Measurements from ENCODE around the gene EHBP1.

The EHBP1 gene

DNA sequence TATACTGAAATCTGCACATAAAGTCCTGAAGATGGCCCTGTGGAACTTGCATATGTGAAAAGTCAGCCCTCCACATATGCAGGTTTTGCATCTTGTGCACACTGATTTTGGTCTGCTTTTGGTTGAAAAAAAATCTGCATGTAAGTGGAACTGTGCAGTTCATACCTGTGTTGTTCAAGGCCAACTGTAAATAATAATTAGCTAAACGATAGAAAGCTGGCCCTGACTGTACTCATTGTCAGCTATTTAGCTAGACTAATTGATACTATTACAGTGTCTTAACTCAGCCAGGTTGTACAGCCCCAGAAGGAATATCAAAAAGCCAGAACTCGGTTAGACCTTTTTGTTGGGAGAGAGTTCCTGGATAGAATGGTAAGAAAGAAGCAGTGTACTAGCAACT, 54.5 kb downstream of the EHBP1 start:
- intact Hi-C loops (cut with micrococcal nuclease) = no loop called here
- no peaks in the 10 kb centered on the region for H3K27me3 Mint-ChIP-seq
- H3K4me3 Mint-ChIP-seq = no peak overlapping the region
- no peaks in the 10 kb centered on the region for H3K36me3 Mint-ChIP-seq (ENCODE audit: low read depth)
- no peaks in the 10 kb centered on the region for H3K9me3 Mint-ChIP-seq
- H3K27ac Mint-ChIP-seq = no peak overlapping the region
- H3K4me1 Mint-ChIP-seq (ENCODE audit: low read depth) = no peaks in the 10 kb centered on the region

DNA sequence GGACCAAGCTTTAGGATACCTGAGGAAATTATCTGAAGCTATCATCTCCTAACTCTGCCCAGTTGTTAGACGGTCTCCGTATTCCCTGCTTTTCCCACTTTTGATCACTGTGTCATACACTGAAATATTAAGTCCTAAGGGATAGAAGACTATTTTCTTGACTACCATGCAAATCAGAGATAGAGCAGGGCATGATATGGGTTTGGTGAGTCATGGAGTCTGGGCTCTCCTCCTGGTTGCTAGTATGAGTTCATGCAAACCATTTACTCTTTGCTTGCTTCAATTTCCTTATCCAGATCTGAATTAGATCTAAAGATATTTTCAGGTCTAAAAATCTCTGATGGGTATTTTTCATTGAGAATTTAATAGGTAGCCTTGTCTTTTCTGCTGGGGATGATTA, 55.0 kb downstream of the EHBP1 start:
- H3K27me3 Mint-ChIP-seq = no peaks in the 10 kb centered on the region
- H3K4me3 Mint-ChIP-seq = no peak overlapping the region

DNA sequence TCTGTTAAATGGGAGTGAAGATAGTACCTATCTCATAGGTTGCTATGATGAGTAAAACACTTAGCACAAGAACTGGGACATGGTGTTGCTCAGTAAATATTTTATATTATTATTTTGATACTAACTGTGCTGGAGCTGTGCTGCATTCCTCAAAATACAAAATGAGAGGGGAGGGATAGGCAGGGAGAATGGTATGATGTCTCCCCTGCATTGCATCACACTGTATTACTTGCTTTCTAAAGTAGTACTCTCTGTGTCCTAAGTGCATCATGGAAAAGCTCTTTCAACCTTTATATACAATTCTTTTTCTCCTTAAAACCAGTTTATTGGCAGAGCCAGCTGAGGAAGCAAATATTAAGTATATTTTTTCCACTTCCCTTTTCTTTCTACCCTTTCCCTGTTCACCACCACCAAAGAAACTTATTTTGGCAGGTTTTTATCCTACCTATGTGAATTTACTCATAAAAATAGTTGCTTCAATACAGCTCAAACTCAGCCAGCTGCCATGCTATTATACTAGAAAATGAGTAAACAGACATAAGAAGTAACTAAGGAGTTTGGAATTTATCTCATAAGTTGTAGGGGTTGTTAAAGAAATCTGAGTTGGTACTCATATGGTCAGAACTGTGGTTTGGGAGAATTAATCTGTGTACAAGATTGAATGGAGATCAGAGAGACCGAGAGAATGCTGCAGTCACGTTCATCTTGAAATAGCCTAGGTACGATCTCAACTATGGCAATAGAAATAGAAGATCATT, 60.3 kb downstream of the EHBP1 start:
- Mint-ChIP-seq H3K36me3 (ENCODE audit: low read depth) (no peaks in the 10 kb centered on the region), H3K27me3 (no peaks in the 10 kb centered on the region), H3K4me3 (no peak overlapping the region), H3K9me3 (no peaks in the 10 kb centered on the region), H3K27ac (no peak overlapping the region), H3K4me1 (ENCODE audit: low read depth) (no peaks in the 10 kb centered on the region)
- intact Hi-C loops (cut with micrococcal nuclease) = no loop called here

More for the DNA sequence above, 55.0 kb downstream of the EHBP1 start:
- Mint-ChIP-seq H3K4me1 (ENCODE audit: low read depth) (no peaks in the 10 kb centered on the region), H3K36me3 (ENCODE audit: low read depth) (no peaks in the 10 kb centered on the region), H3K27ac (no peak overlapping the region), H3K9me3 (no peaks in the 10 kb centered on the region)
- intact Hi-C loops (cut with micrococcal nuclease) = no loop called here

DNA sequence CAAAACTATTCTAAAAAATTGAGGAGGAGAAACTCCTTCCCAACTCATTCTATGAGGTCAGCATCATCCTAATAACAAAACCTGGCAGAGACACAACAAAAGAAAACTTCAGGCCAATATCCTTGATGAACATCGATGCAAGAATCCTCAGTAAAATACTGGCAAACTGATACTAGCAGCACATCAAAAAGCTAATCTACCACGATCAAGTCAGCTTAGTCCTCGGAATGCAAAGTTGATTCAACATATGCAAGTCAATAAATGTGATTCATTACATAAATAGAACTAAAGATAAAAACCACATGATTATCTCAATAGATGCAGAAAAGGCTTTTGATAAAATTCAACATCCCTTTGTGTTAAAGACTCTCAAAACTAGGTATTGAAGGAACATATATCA, 63.1 kb downstream of the EHBP1 start:
- H3K27me3 Mint-ChIP-seq = no peaks in the 10 kb centered on the region
- H3K36me3 Mint-ChIP-seq (ENCODE audit: low read depth) = no peaks in the 10 kb centered on the region
- no peak overlapping the region for H3K27ac Mint-ChIP-seq
- no peak overlapping the region for H3K4me3 Mint-ChIP-seq
- H3K4me1 Mint-ChIP-seq (ENCODE audit: low read depth) = peaks cover 6% of the 10 kb centered on the region
- no peaks in the 10 kb centered on the region for H3K9me3 Mint-ChIP-seq
- intact Hi-C loops (cut with micrococcal nuclease) = no loop called here

DNA sequence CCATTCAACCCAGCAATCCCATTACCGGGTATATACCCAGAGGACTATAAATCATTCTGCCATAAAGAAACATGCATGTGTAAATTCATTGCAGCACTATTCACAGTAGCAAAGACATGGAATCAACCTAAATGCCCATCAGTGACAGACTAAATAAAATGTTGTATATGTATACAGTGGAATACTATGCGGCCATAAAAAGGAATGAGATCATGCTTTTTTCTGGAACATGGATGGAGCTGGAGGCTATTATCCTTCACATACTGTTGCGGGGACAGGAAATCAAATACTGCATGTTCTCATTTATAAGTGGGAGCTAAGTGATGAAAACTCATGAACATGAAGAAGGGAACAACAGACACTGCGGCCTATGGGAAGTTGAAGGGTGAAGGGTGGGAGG, 65.1 kb downstream of the EHBP1 start:
- Mint-ChIP-seq H3K27ac (no peak overlapping the region), H3K9me3 (no peaks in the 10 kb centered on the region), H3K36me3 (ENCODE audit: low read depth) (no peaks in the 10 kb centered on the region), H3K27me3 (no peaks in the 10 kb centered on the region), H3K4me1 (ENCODE audit: low read depth) (peaks cover 6% of the 10 kb centered on the region), H3K4me3 (no peak overlapping the region)
- intact Hi-C loops (cut with micrococcal nuclease) = no loop called here

DNA sequence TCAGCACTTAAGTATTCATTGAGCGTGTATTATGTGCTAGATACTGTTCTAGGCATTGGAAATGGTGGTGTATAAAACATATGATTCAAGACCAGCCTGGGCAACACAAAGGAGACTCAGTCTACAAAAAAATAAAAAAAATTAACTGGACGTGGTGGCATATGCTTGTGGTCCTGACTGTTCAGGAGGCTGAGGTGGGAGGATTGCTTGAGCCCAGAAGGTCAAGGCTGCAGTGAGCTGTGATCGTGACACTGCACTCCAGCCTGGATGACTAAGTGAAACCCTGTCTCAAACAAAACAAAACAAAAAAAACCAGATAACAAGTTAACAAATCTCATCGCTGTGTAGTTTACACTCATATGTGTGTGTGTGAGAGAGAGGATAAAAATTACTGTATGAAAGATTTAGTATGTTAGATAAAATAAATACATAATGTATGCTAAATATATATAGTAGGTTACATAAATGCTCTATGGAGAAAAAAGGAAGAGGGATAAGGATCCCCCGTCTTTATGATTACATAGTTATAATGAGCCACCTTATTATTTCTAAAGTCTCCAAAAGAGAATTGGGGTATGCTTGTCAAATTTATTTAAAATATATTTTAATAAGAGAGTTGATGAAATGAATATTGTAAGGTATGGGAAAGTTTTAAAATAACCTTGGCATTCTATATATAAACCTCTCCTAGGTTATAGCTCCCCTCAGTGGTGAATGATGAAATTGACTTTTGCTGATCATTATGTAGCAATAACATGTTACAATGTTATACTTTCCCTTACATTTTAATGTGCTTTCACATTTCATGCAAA, 69.2 kb downstream of the EHBP1 start:
- intact Hi-C loops (cut with micrococcal nuclease) = loop anchor here (1.0 to 5.0 kb wide), 2 partner anchors 317 to 857 kb away; no protein-coding TSS in a partner anchor
- Mint-ChIP-seq H3K4me3 (no peak overlapping the region), H3K9me3 (no peaks in the 10 kb centered on the region), H3K36me3 (ENCODE audit: low read depth) (no peaks in the 10 kb centered on the region), H3K4me1 (ENCODE audit: low read depth) (peaks cover 14% of the 10 kb centered on the region), H3K27ac (no peak overlapping the region), H3K27me3 (no peaks in the 10 kb centered on the region)

DNA sequence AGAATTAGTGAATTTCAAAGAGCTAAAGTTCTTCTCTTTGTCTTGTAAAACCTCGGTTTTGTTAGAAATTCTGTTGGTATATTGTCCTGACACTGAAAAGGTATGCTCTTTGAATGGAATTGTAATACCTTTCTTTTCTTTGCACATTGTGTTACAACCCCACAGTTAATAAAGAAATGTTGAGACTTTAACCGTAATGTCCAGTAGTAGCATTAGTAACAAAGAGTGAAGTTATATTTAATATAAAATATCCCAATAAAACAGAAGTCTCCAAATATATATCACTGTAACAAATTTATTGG, 69.8 kb downstream of the EHBP1 start:
- H3K4me1 Mint-ChIP-seq (ENCODE audit: low read depth) = peaks cover 14% of the 10 kb centered on the region
- no peak overlapping the region for H3K4me3 Mint-ChIP-seq
- intact Hi-C loops (cut with micrococcal nuclease) = loop anchor here (1.0 to 5.0 kb wide), 2 partner anchors 318 to 858 kb away; no protein-coding TSS in a partner anchor
- no peaks in the 10 kb centered on the region for H3K27me3 Mint-ChIP-seq
- no peaks in the 10 kb centered on the region for H3K36me3 Mint-ChIP-seq (ENCODE audit: low read depth)
- H3K27ac Mint-ChIP-seq = no peak overlapping the region
- H3K9me3 Mint-ChIP-seq = no peaks in the 10 kb centered on the region

DNA sequence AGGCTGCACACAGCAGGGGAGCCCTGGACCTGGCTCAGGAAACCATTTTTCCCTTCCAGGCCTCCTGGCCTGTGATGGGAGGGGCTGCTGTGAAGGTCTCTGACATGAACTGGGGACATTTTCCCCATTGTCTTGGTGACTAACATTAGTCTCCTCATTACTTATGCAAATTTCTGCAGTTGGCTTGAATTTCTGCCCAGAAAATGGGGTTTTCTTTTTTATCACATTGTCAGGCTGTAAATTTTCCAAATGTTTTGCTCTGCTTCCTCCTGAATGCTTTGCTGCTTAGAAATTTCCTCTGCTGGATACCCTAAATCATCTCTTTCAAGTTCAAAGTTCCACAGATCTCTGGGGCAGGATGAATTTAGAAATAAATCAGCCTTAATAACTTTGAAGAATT, 78.2 kb downstream of the EHBP1 start:
- H3K27me3 Mint-ChIP-seq = no peaks in the 10 kb centered on the region
- no peak overlapping the region for H3K27ac Mint-ChIP-seq
- H3K4me1 Mint-ChIP-seq (ENCODE audit: low read depth) = peaks cover 8% of the 10 kb centered on the region
- H3K36me3 Mint-ChIP-seq (ENCODE audit: low read depth) = peaks cover 12% of the 10 kb centered on the region
- intact Hi-C loops (cut with micrococcal nuclease) = no loop called here
- H3K9me3 Mint-ChIP-seq = peaks cover 14% of the 10 kb centered on the region
- no peak overlapping the region for H3K4me3 Mint-ChIP-seq

DNA sequence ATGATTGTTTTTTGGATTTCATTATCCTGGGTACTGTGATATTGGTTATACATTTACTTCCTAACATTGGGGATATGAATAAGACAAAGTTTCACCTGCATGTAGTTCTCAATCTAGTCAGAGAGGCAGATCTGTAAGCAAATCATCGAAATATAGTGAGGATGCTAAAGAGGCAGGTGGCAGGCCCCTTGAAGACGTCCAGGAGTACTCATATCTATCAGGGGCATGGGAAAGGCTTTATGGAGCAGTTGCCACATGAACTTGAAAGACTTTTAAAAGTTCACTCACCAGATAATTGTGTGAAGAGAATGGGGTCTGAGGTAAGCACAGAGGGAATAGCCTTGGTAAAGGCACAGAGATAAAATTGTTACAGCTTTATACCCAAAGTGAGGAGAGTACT, 78.8 kb downstream of the EHBP1 start:
- Mint-ChIP-seq H3K27ac (no peak overlapping the region), H3K4me3 (no peak overlapping the region), H3K27me3 (no peaks in the 10 kb centered on the region), H3K36me3 (ENCODE audit: low read depth) (peaks cover 12% of the 10 kb centered on the region), H3K9me3 (peaks cover 14% of the 10 kb centered on the region), H3K4me1 (ENCODE audit: low read depth) (peaks cover 8% of the 10 kb centered on the region)
- intact Hi-C loops (cut with micrococcal nuclease) = no loop called here

DNA sequence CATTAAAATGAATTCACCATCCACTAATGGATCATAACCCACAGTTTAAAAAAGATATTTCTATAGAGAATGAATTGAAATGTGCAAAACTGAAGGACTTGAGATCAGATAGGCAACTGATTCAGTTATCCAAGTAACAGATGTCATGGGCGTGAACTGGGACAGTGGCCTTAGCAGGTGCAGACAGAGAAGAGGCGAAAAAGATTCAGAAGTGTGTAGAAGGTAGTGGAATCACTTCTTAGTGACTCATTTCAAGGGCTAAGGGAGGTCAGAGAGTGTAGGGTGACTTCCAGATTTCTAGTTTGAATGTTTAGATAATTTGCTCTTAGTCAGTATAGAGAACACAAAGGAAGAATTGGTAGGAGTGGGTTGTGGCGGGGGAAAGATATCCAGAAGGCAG, 79.7 kb downstream of the EHBP1 start:
- H3K9me3 Mint-ChIP-seq = peaks cover 14% of the 10 kb centered on the region
- H3K4me3 Mint-ChIP-seq = no peak overlapping the region
- peaks cover 12% of the 10 kb centered on the region for H3K36me3 Mint-ChIP-seq (ENCODE audit: low read depth)
- peaks cover 8% of the 10 kb centered on the region for H3K4me1 Mint-ChIP-seq (ENCODE audit: low read depth)
- H3K27me3 Mint-ChIP-seq = no peaks in the 10 kb centered on the region
- H3K27ac Mint-ChIP-seq = no peak overlapping the region
- intact Hi-C loops (cut with micrococcal nuclease) = loop anchor here (5.0 kb wide), 1 partner anchor 757 kb away; no protein-coding TSS in a partner anchor

DNA sequence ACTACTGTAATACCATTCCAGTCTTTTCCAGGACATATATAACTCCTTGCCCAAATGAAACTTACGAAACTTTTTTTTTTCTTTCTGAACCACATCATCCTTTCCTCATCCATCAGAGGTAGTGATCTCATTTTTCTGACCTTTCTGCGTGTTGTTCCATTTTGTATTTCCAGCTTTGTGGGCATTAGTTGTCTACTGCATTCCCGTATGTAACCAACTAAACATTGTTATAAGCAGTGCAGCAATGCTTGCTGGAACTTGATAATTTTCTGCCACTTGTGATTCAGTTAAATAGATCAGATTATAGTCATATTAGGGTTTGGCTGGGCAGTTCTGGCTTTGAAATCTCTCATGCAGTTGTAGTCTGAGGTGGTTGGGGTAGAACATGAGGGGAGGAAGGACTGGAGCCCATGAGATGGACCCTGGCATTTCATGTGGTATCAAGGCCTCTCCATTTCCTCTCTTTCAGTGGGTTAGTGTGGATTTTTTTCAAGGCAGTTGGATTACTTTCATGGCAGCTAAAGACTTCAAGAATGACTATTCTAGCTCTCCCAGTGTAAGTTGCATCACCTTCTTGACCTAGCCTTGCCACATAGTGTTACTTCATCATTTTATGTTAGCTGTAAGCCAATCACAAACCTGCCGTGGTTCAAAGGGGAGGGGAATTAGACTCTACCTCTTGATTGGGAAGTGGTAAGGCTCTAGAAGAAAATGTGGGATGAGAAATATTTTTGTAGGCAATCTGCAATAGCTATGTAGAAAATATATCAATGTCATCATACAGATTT, 80.5 kb downstream of the EHBP1 start:
- H3K4me3 Mint-ChIP-seq = no peak overlapping the region
- H3K4me1 Mint-ChIP-seq (ENCODE audit: low read depth) = peaks cover 8% of the 10 kb centered on the region
- peaks cover 14% of the 10 kb centered on the region for H3K9me3 Mint-ChIP-seq
- intact Hi-C loops (cut with micrococcal nuclease) = loop anchor here (5.0 kb wide), 1 partner anchor 756 kb away; no protein-coding TSS in a partner anchor
- no peak overlapping the region for H3K27ac Mint-ChIP-seq
- H3K27me3 Mint-ChIP-seq = no peaks in the 10 kb centered on the region
- peaks cover 12% of the 10 kb centered on the region for H3K36me3 Mint-ChIP-seq (ENCODE audit: low read depth)

DNA sequence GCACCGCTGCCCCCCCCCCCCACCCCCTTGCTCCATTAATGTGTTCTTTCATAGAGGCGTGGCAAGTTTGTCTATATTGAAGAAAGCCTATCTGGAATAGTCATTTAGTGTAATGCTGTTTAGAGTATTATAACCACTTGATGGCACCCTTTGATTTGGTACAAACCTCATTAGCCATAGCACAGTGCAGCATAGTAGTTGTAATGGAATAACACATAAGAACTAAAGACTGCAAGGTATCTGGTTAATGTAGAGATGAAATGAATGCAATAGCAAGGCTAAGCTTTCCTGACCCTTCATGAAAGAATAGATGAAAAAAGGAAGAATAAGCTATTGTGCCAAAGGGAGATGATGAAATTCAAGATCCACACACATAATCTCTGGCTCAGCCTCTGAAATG, 81.9 kb downstream of the EHBP1 start:
- Mint-ChIP-seq H3K36me3 (ENCODE audit: low read depth) (peaks cover 12% of the 10 kb centered on the region), H3K4me3 (no peak overlapping the region), H3K4me1 (ENCODE audit: low read depth) (peaks cover 8% of the 10 kb centered on the region), H3K27me3 (no peaks in the 10 kb centered on the region), H3K27ac (no peak overlapping the region), H3K9me3 (peaks cover 13% of the 10 kb centered on the region)
- intact Hi-C loops (cut with micrococcal nuclease) = loop anchor here (5.0 kb wide), 1 partner anchor 755 kb away; no protein-coding TSS in a partner anchor

DNA sequence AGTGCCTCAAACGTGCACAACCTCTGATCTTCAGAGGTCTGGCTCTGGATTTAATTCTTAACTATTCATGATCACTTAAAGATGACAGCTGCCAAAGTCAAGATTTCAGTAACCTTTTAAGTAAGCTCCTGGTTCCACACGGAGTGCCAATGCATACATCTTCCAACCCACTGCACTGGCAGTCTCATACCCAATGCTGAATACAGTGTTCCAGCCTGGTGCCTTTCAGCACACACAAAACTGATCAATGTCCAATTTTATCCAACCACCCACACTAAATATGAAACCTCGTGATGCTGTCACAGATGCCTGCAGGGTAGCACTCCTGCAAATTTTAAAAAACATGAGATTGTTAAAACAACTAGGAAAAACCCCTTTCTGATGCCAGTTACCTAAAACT, 84.0 kb downstream of the EHBP1 start:
- intact Hi-C loops (cut with micrococcal nuclease) = loop anchor here (5.0 kb wide), 1 partner anchor 753 kb away; no protein-coding TSS in a partner anchor
- H3K27ac Mint-ChIP-seq = no peak overlapping the region
- peaks cover 8% of the 10 kb centered on the region for H3K4me1 Mint-ChIP-seq (ENCODE audit: low read depth)

DNA sequence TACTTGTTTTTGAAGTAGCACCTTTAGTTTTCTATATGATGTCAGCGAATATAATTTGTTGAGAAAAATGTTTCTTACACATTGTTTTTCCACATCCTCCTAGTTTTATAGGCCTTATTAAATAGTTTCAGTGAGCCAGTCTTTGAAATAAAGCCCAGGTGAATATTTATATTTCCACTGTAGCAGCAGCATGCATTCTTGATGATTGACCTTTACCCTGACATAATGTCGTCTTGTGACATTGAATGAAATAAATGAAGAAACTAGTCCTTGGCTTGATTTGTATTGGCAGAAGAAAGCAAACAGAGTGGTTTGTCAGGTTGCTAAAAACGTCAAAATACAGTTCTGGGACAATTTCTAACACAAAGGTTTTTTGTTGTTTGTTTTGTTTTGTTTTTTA, 84.4 kb downstream of the EHBP1 start:
- Mint-ChIP-seq H3K4me1 (ENCODE audit: low read depth) (peaks cover 8% of the 10 kb centered on the region), H3K36me3 (ENCODE audit: low read depth) (no peaks in the 10 kb centered on the region), H3K9me3 (no peaks in the 10 kb centered on the region), H3K27me3 (no peaks in the 10 kb centered on the region), H3K27ac (no peak overlapping the region), H3K4me3 (no peak overlapping the region)
- intact Hi-C loops (cut with micrococcal nuclease) = loop anchor here (5.0 to 10.0 kb wide), 2 partner anchors 635 to 752 kb away; no protein-coding TSS in a partner anchor

More for the DNA sequence above, 84.0 kb downstream of the EHBP1 start:
- Mint-ChIP-seq H3K36me3 (ENCODE audit: low read depth) (no peaks in the 10 kb centered on the region), H3K4me3 (no peak overlapping the region), H3K9me3 (no peaks in the 10 kb centered on the region), H3K27me3 (no peaks in the 10 kb centered on the region)

Data from dendritic cell treated with granulocyte-macrophage colony-stimulating factor and Interleukin-4, amounts not matched to agents 40 ng/mL and 50 ng/mL, for 4 days (primary cell).